Measurements from ENCODE around the gene SLC25A24.
"Not testable (repeated sequence)": the region's sequence is repeated elsewhere in the genome, so short reads cannot be mapped to it uniquely, and the experiment has no call there.

The SLC25A24 gene

GRCh38 chr1:108194051-108194450, 6.1 kb downstream of the SLC25A24 start:
- no peak for DNase-seq

GRCh38 chr1:108193333-108193732, 6.8 kb downstream of the SLC25A24 start:
- DNase-seq, result no peak

DNA sequence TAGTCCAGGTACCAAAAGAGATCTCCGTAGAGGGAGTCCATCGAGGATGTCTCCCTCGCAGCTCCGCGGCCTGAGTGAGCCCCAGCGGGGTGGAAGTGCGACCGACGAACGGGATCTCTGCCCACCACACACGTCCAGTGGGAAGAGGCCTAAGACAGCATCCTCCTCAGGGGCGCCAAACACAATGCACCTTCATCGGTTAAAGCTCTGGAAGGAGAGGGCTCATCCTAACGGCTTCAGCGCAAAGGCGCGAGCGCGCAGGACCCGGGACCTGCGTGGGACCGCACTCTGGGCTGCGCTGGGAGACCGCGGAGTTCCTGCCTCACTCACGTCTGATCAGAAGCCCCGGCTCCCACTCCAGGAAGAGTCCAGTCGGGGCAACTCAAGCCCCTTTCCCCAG, 7.6 kb downstream of the SLC25A24 start:
- no peak for DNase-seq

DNA sequence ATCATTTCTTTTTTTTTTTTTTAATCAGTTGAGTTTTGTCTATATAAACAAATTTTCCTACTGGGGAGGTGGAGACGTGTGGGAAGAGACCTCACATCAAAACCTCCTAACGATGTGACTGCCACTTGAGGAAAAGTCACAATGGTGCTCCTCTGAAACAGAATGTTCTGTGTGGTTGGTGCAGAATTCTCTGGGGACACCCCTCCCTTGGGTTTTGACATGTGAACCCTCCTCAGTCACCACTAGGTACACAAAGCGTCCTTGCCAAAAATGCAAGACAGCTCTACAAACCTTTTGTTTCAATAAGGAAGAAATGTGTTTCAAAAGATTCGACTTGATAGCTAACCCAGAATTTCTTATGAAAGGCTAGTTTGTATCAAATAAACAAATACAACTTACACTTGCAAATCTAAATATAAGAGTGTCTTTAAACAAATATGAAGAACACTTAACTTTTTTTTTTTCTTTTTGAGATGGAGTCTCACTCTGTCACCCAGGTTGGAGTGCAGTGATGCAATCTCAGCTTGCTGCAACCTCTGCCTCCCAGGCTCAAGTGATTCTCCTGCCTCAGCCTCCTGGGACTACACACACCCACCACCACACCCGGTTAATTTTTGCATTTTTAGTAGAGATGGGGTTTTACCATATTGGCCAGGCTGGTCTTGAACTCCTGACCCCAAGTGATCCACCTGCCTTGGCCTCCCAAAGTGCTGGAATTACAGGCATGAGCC, 9.3 kb downstream of the SLC25A24 start:
- no peak for DNase-seq

- no peak for DNase-seq
These were observed 10.0 kb downstream of the SLC25A24 start for GRCh38 chr1:108190001-108190634.

DNA sequence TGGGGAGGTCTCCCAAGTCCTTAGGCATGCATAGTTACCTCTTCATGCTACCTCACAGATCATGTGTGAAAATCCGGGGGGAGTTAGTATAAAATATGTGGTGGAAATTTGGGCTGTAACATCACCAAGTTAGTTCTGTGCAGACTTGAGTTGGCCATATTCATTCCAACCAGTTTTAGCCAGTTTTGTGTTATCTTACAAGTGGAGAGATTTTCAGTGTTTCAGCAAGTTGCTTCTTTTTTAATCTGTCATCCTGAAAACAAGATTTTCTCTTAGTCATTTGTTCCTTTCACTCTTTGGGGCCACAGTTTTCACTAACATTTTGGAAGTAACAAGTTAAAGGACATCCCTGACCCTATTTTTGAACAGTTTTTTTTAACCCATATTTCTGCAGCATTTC, 11.3 kb downstream of the SLC25A24 start:
- no peak for DNase-seq

GRCh38 chr1:108182959-108183700, 17.0 kb downstream of the SLC25A24 start:
- no peak for DNase-seq

DNA sequence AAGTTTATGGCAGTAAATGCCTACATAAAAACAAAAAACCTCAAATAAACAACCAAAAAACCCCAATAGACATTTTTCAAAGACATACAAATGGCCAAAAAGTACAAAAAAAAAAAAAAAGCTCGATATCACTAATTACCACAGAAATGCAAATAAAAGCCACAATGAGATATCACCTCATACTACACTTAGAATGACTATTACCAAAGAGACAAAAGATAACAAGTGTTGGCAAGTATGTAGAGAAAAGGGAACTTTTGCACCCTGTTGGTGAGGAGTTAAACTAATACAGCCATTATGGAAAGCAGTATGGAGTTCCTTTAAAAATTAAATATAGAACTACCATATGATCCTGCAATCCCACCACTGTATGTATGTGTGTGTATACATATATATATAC, 21.1 kb downstream of the SLC25A24 start:
- DNase-seq, result no peak

GRCh38 chr1:108162409-108162808, 37.7 kb downstream of the SLC25A24 start:
- not testable (repeated sequence) for DNase-seq

DNA sequence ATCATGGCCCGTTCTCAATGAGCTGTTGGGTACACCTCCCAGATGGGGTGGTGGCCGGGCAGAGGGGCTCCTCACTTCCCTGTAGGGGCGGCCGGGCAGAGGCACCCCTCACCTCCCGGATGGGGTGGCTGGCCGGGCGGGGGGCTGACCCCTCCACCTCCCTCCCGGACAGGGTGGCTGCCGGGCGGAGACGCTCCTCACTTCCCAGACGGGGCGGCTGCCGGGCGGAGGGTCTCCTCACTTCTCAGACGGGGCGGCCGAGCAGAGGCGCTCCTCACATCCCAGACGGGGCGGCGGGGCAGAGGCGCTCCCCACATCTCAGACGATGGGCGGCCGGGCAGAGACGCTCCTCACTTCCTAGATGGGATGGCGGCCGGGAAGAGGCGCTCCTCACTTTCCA, 40.2 kb downstream of the SLC25A24 start:
- not testable (repeated sequence) for DNase-seq

DNA sequence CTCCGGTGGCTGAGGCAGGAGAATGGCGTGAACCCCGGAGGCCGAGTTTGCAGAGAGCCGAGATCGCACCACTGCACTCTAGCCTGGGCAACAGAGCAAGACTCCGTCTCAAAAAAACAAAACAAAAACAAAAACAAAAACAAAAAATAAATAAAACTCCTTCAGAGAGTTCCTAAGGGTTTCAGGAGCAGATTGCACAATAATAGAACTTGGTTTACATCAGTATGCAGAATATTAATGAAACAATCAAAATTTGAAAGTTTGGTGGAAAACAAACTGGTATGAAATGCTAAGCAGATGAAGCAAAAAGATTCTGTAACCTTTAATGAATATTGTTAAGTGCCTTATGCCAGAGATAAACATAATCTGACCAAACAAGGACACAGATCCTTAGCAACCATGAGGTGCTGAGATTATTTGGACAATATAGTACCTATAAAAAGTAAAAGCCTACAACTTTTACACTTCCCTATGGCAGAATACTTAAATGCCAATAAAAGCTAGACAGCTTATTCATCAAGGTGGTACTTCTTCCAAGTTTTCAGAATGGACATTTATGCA, 41.2 kb downstream of the SLC25A24 start:
- DNase-seq, result no peak

- no peak for DNase-seq
These were observed 45.8 kb downstream of the SLC25A24 start for GRCh38 chr1:108154314-108154713.

GRCh38 chr1:108152782-108153222, 47.3 kb downstream of the SLC25A24 start:
- DNase-seq, result no peak

DNA sequence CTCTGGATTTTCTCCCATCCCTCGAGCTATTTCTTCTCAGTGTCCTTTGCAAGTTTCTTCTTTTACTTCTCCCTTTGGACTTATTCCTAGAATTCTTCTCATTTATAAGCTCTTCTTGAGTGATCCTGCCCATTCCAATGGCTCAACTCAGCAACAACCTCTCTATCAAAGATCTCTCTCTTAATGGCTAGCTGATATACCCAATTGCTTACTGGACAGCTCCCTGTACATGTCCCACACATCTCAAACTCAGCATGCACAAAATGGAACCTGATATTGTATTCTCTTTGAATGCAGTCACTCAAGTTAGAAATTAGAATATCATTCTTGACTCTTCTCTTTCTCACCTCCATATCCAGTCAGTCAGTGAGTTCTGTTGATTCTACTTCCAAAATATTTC, 48.6 kb downstream of the SLC25A24 start:
- no peak for DNase-seq

DNA sequence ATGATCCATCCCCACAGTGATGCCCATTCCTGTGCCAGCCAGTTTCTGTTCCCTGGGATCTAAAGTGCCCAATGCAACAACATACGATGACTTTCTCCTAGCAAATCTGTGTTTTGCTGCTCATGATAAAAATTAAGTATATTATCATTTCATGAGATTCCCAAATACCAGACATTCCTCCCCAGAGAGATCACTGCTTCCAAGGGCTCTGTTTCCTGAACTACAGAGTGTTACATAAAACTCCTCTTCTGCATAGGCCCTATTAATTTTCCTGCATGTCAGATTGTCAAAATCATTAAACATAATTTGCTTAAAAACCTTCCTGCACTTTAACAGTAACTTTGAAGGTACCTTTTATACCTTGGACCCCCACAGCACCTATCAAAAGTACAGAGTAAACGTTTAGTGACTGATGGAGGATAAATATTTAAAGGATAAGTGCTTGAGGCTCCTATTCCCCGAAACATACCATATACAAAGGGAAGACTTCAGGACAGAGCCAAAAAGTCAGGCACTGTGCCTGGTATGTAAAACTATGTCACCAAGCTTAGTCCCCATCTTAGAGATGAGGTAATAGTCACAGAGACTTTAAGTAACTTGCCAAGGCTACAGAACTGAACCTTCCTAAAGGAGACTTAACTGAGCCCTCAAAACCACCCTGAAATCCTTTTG, 50.2 kb downstream of the SLC25A24 start:
- no peak for DNase-seq

DNA sequence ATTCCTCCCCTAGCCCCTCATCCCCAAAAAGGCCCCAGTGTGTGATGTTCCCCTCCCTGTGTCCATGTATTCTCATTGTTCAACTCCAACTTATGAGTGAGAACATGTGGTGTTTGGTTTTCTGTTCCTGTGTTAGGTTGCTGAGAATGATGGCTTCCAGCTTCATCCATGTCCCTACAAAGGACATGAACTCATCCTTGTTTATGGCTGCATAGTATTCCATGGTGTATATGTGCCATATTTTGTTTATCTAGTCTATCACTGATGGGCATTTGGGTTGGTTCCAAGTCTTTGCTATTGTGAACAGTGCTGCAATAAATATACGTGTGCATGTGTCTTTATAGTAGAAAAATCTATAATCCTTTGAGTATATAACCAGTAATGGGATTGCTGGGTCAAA, 55.6 kb downstream of the SLC25A24 start:
- not testable (repeated sequence) for DNase-seq

- no peak for DNase-seq
These were observed 57.3 kb downstream of the SLC25A24 start for GRCh38 chr1:108142773-108143394.

DNA sequence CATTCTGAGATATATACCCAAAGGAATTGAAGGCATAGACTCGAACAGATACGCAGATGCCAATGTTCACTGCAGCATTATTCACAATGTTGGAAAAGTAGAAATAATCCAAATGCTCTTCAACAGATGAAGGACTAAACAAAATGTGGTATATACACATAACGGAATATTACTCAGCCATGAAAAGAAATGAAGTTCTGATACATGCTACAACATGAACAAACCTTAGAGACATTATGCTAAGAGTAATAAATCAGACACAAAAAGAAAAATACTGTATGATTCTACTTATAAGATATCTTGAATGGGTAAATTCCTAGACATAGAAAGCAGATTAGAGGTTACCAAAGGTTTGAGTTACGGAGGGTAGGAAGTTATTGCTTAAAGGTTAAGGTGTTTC, 57.9 kb downstream of the SLC25A24 start:
- DNase-seq, result no peak

DNA sequence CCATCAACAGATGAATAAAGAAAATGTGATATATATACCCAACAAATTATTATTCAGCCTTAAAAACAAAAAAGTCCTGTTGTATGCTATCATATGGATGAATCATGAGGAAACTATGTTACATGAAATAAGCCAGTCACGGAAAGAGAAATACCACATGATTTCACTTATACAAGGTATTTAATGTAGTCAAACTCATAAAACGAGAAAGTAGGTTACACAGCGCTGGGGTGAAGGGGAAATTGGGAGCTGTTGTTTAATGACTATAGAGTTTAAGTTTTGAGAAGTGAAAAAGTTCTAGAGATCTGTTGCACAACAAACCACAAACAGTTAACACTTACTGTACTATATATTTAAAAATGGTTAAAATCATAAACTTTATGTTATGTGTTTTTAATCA, 58.5 kb downstream of the SLC25A24 start:
- no peak for DNase-seq

DNA sequence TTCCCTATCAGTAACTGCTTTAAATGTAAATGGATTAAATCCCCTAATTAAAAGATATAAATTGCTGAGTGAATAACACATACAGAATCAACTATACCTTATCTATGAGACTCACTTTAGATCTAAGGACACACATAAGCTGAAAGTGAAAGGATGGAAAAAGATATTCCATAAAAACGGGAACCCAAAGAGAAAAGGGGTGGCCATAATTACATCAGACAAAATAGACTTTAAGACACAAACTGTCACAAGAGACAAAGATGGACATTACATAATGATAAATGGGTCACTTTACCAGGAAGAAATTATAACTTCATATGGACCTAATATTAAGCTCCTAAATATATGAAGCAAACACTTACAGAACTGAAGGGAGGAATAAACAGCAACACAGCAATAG, 59.2 kb downstream of the SLC25A24 start:
- no peak for DNase-seq

DNA sequence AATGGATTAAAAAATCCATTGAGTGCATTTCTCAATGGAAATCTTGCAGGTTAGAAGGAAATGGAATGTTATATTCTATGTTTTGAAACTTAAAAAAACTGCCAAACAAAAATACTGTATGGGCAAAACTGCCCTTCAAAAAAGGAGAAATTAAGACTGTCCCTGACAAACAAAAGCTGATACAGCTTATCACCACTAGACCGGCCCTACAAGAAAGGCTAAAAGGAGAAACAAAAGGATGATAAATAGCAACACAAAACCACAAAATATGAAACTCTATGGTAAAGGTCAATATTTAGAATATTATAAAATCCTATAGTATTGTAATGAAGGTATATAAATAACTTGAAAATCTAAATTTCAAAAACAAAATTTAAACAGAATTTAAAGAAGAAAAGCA, 60.0 kb downstream of the SLC25A24 start:
- DNase-seq, result no peak

GRCh38 chr1:108139555-108139954, 60.6 kb downstream of the SLC25A24 start:
- not testable (repeated sequence) for DNase-seq

DNA sequence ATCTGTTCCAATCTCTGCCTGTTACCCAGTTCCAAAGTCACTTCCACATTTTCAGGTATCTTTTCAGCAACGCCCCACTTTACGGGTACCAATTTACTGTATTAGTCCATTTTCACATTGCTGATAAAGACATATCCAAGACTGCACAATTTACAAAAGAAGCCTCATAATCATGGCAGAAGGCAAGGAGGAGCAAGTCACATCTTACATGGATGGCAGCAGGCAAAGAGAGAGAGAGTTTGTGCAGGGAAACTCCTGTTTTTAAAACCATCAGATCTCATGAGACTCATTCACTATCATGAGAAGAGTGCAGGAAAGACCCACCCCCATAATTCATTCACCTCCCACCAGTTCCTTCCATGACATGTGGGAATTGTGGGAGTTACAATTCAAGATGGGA, 67.0 kb downstream of the SLC25A24 start:
- DNase-seq, result not testable (repeated sequence)

Data from CD4-positive, alpha-beta T cell treated with Interleukin-17A for 4 hours (primary cell).